Activated T-cell treated with anti-CD3 and anti-CD28 coated beads, Interleukin-2, amount 50 U/mL, for 1 hour (primary cell): ENCODE data around the gene LTBP1.

ENCODE experiments used
- DNase-seq: peaks from one replicate; pipeline ENCODE4 v3.0.0-alpha.2; 2020

The LTBP1 gene

DNA sequence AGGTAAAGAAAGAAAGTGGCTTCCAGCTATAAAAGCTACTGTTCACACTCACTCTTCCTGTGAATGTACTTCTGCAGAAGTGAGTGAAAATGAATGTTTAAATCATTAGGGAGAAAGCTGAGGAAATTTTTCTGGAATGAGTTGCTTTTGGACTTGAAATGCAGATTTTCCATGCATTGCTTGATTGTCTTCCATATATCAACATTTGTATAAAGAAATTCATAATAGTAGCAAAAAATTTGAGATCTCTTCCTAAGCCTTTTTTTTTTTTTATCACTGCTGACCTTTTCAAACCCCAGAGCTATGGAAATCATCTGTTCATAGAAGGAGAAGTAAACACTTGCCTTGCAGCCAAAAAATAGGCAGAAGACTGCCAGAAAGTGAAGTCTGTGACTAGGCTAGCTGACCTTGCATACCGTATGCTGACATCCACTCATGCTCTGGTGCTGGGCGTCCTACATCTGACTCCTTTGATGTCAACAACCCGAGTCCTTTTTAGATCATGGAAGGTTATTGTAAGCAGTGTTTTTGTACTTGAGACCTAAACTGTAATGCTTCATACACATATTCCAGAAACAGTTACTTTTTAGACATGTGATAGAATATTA lies 375.2 kb downstream of the LTBP1 start:
- no peak for DNase-seq

- DNase-seq: no peak
Measured at GRCh38 chr2:33322612-33323011, 375.9 kb downstream of the LTBP1 start.

DNA sequence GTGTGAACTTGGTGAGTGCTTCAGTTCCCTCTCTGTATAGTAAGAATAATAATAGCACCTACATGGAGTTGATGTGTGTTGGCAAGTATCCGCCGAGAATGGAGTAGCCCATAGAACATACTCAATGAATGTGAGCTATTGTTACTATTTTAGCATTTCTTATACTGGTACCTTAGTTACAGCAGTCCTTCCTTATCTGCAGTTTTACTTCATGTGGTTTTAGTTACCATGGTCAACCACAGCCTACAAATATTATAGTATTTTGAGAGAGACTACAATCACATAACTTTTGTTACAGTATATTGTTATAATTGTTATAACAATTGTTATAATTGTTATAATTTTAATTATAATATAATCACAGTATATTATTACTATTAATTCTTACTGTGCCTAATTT lies 377.2 kb downstream of the LTBP1 start:
- no peak for DNase-seq

- DNase-seq: no peak
Measured at GRCh38 chr2:33326100-33326499, 379.3 kb downstream of the LTBP1 start.

- no peak for DNase-seq
Measured at GRCh38 chr2:33333433-33333832, 386.7 kb downstream of the LTBP1 start.

- DNase-seq: no peak
Measured at GRCh38 chr2:33334083-33334482, 387.3 kb downstream of the LTBP1 start.

DNA sequence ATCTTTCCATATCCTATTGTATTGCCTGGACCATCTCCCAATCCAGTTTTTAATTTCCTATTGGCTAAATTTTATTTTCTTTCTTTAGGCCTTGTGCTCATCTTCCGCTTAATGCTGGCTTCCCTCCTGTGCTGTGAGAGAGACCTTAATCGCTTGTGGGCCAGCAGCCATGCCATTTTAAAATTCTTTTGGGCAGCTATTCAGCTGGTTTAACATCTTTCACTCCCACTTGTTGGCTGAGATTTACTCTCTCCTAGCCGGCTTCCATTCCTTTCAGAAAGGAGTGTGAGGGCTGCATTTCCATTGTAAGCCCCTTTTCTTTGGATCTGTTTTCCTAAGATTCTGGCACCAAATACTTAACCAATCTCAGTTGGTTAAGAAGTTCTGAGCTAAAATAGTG lies 388.8 kb downstream of the LTBP1 start:
- no peak for DNase-seq

DNA sequence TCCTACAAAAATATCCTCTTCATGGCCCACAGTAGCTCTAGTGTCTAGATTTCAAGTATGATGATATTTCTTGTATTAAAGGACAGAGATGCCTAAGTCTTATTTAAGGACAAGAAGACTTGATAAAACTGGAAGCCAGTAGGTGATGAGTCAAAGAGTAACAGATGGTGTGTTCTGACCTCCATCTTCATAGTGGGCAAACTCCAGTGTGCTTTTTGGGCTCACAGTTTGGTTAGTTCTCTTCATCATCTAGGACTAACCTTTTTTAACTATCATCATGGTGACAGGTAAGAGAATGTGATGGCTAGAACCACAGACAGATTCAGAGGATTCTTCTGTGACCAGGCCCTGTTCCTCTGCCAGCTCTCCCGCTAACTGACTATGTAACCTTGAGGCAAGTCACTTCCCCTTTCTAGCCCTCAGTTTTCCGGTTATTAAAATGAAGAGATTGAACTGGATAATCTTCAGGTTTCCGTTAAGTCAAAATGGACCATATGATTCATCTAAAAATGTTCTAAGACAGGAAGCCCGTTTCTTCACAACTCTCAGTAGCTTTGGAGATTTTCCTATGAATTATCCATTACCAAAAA lies 389.4 kb downstream of the LTBP1 start:
- no peak for DNase-seq

DNA sequence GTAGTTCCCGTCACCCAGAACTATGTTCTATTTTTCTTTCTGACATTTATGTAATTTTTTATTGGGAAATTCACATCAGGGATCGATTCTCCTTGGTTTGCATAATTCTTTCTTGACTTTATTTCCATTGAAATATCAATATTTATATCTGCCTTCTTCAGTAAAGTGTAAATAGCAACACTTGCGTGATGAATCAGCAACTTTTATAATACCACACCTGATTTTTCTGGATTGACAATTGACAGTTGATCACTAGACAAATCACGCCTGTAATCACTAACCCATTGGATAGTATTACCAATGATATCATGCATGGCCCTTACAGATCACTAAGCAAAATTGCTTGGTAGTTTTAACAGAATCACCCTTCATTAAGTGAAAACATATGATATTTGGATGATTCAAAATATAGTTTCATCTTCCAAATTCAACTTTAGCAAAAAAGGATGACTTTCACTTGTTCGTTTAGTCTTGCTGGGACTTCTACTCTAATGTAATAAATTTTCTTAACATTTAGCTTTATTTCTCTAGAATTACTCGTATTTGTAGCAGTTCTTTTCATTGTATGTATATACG lies 390.7 kb downstream of the LTBP1 start:
- DNase-seq: no peak

- no peak for DNase-seq
Measured at GRCh38 chr2:33337981-33338380, 391.2 kb downstream of the LTBP1 start.

GRCh38 chr2:33339269-33339668 lies 392.5 kb downstream of the LTBP1 start:
- DNase-seq: no peak

DNA sequence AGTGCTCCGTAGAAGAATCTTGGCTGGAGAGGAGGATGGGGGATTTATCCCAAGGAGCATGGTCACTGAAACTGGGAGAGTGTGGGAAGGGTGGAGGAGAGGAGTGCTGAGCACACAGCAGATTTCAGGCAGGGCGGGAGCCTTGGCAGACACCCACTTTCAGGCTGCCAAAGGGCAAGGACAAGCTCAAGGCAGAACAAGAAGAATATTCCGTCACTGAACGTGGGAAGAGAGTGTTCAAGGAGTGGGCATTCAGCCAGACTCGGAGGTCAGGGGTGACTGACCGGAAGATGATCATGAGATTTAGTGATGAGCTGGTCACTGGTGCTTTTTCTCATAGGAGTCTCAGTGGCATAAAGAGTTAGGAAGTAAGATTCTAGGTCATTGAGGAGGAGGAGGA lies 393.5 kb downstream of the LTBP1 start:
- DNase-seq: no peak

GRCh38 chr2:33342171-33342570 lies 395.4 kb downstream of the LTBP1 start:
- no peak for DNase-seq

GRCh38 chr2:33342705-33343104 lies 396.0 kb downstream of the LTBP1 start:
- DNase-seq: no peak

- no peak for DNase-seq
Measured at GRCh38 chr2:33343387-33343895, 396.7 kb downstream of the LTBP1 start.

DNA sequence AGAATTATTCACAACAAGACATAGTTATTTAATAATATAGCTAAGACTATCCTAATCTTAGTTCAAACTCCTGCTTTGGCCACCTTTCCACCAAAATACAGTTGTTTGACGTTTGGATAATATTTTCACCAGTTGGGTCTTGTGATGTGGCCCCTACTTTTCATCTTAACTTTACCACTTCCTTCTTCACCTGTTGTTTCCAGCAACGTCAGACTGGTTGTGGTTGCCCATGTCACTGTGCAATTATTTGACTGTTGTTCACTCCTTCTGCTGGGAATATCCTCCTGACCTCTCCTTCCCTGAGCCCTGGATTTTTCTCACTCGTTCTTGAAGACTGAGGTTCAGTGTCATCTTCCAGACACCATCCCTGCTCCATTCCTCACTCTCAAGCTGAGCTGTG lies 397.5 kb downstream of the LTBP1 start:
- no peak for DNase-seq

DNA sequence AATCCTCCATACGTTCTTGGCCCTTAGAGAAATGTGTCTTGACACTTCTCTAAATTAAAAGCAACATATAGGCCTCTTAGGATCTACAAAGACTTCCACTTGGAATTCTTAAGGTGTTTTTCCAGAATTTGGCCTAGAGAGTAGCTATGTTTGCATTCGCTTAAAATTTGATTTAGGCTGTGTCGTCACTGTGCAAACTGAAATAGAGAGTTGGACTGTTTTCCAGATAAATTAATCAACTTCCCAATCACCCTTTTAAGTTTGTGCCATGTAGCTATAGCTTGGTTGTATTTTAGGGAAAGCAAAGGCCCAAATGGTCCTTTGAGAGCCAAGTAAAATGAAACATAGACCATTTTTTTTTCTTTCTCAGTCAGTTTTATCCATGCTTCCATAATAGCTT lies 401.1 kb downstream of the LTBP1 start:
- no peak for DNase-seq

GRCh38 chr2:33350632-33351031 lies 403.9 kb downstream of the LTBP1 start:
- DNase-seq: no peak

DNA sequence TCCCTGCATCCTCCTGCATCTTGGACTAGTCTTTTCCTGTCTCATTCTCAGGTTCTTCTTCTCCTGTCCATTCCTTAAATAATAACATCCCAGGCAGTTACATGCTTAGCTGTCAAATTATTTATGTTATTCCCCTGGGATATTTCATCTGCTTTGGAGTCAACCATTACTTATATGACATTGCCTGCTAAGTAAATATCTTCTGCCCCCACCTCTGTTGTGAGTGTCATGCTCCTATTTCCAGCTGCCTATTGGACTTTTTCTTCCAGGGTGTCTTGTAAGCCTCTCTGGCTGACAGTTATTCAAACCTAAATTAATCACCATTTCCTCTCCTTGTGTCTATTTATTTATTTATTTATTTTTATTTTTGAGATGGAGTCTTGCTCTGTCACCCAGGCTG lies 405.0 kb downstream of the LTBP1 start:
- no peak for DNase-seq

DNA sequence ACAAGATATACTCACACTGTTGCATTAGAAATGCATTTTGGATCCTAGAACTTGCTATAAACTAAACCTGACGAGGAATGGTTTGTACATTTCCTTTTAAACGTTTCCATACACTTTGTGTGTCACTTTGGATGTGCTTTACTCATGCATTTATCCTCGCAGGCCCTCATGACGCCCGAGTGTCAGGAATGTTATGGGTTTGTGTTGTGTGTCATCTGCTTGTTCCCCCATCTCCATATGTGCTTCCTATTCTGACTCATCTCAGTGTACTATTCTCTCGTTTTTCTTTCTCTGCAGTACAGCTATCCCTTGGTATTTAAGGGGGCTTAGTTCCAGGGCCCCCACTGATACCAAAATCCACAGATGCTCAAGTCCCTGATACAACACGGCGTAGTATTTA lies 408.2 kb downstream of the LTBP1 start:
- DNase-seq: no peak

GRCh38 chr2:33358878-33359277 lies 412.1 kb downstream of the LTBP1 start:
- no peak for DNase-seq

GRCh38 chr2:33363325-33364298 lies 416.9 kb downstream of the LTBP1 start:
- DNase-seq: no peak

DNA sequence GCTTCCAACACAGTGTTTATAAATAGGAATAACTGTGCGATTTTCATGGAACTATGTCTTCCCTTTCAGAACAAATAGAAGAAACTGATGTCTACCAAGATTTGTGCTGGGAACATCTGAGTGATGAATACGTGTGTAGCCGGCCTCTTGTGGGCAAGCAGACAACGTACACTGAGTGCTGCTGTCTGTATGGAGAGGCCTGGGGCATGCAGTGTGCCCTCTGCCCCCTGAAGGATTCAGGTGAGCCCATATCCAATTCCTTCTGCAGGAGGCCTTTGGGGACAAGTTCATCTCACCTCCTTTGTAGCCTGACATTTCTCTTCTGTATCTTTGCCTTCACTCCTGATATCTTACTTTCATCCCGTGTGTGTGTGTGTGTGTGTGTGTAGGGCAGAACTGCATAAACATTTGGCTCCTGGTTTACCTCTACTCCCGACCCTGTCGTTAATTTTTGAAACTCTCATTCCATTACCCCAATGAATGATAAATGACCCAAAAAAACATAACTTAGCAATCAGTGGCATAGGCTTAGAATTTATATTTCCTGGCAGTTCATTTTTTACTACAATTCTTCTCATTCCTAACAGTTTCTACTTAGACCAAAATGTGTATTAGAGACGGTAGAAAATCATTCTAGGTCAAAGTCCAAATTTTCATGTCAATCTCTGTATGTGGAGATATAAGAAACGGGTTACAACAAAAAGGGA lies 418.7 kb downstream of the LTBP1 start:
- no peak for DNase-seq
